Mesothelial cell of epicardium (in vitro differentiated cells): ENCODE measurements around the gene FAM114A2. TPM values are rescaled to one million over a fixed set of nuclear protein-coding genes. Genes with fewer than 3 reads are reported as not detected.

Experiments used
- DNase-seq, 2 experiments: peaks; one replicate each; pipeline ENCODE4 v3.0.0; 2021; ENCODE audit warnings: low spot score in 2 of 2; ENCODE audit not compliant: unreplicated experiment in 2 of 2
- H3K27ac Mint-ChIP-seq: 2 replicates; pipeline ENCODE4 v1.8.0; 2021; ENCODE audit warnings: mixed read lengths
- H3K27me3 Mint-ChIP-seq: 2 replicates; pipeline ENCODE4 v1.8.0; 2021; ENCODE audit warnings: low read depth, mixed read lengths
- H3K36me3 Mint-ChIP-seq: 2 replicates; pipeline ENCODE4 v1.8.0; 2021; ENCODE audit warnings: mixed read lengths
- H3K4me1 Mint-ChIP-seq: 2 replicates; pipeline ENCODE4 v1.8.0; 2021; ENCODE audit warnings: mixed read lengths
- H3K4me3 Mint-ChIP-seq: 2 replicates; pipeline ENCODE4 v1.8.0; 2021; ENCODE audit warnings: mild to moderate bottlenecking, moderate library complexity, mixed read lengths
- H3K9me3 Mint-ChIP-seq: 2 replicates; pipeline ENCODE4 v1.8.0; 2021; ENCODE audit warnings: mixed read lengths
- total RNA-seq: library from RNA; stranded (reverse); gene quantifications from 3 replicates; pipeline ENCODE4 v1.2.1, GENCODE V29; 2021
- TF ChIP-seq, protein P1 (sequence below): fragments of 200-600 bp; sonication (generic); IDR thresholded peaks from one replicate; pipeline ENCODE4 v1.5.0; 2021; ENCODE audit warnings: antibody characterized with exemption; ENCODE audit not compliant: unreplicated experiment

FAM114A2 gene
- total RNA-seq, 1 donor from 2014 or later: 29.2 TPM

- no peak overlapping the region for H3K4me3 Mint-ChIP-seq
- H3K27ac Mint-ChIP-seq: no peak overlapping the region
- H3K9me3 Mint-ChIP-seq: peaks cover 3% of the 10 kb centered on the region
- H3K27me3 Mint-ChIP-seq: no peaks in the 10 kb centered on the region
- TF ChIP-seq, protein P1, sequence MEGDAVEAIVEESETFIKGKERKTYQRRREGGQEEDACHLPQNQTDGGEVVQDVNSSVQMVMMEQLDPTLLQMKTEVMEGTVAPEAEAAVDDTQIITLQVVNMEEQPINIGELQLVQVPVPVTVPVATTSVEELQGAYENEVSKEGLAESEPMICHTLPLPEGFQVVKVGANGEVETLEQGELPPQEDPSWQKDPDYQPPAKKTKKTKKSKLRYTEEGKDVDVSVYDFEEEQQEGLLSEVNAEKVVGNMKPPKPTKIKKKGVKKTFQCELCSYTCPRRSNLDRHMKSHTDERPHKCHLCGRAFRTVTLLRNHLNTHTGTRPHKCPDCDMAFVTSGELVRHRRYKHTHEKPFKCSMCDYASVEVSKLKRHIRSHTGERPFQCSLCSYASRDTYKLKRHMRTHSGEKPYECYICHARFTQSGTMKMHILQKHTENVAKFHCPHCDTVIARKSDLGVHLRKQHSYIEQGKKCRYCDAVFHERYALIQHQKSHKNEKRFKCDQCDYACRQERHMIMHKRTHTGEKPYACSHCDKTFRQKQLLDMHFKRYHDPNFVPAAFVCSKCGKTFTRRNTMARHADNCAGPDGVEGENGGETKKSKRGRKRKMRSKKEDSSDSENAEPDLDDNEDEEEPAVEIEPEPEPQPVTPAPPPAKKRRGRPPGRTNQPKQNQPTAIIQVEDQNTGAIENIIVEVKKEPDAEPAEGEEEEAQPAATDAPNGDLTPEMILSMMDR: no peak
- DNase-seq: no peak
- no peaks in the 10 kb centered on the region for H3K4me1 Mint-ChIP-seq
- no peaks in the 10 kb centered on the region for H3K36me3 Mint-ChIP-seq
Measured at GRCh38 chr5:153952893-153953292, 85.8 kb downstream of the FAM114A2 start.

DNA sequence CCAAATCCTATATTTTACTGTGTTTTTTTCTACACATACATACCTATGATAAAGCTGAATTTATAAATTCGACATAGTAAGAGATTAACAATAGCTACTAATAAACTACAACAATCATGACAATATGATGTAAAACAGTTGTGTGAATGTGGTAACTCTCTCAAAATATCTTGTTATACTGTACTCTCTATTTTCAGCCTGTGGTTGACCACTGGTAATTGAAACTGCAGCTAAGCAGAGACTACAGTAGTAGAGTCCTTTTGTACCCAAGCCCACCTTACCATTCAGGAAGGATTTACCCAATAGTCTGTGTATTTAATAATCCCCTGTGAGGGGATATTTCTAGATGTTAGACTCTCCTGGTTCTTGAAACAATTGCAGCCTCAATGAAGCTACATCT, 86.7 kb downstream of the FAM114A2 start:
- H3K36me3 Mint-ChIP-seq: no peaks in the 10 kb centered on the region
- no peak overlapping the region for H3K4me3 Mint-ChIP-seq
- peaks cover 3% of the 10 kb centered on the region for H3K9me3 Mint-ChIP-seq
- TF ChIP-seq, protein P1: no peak
- no peaks in the 10 kb centered on the region for H3K4me1 Mint-ChIP-seq
- H3K27me3 Mint-ChIP-seq: no peaks in the 10 kb centered on the region
- no peak for DNase-seq
- H3K27ac Mint-ChIP-seq: no peak overlapping the region

DNA sequence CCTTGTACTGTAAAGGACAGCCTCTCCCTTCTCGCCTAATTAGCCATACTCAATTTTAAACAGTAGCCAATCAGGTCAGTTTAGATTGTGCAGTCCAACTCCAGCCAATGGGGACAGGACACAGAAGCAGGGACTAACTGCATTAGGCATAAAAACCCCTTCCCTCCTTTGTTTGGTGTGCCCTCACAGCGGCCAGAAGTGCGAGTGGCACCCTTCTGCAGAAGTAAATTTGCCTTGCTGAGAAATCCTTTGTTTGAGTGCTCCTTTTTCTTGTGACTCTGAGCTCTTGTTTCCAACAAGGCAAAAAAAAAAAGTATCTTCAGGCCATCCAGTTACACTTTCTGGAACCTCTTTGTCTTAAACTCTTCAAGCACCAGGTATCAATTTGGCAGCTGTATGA, 97.4 kb downstream of the FAM114A2 start:
- TF ChIP-seq, protein P1: no peak
- Mint-ChIP-seq H3K27me3 (no peaks in the 10 kb centered on the region), H3K4me3 (no peak overlapping the region)

More for the DNA sequence above, 97.4 kb downstream of the FAM114A2 start:
- H3K4me1 Mint-ChIP-seq: no peaks in the 10 kb centered on the region
- H3K9me3 Mint-ChIP-seq: peaks cover 68% of the 10 kb centered on the region
- no peak for DNase-seq
- no peak overlapping the region for H3K27ac Mint-ChIP-seq
- no peaks in the 10 kb centered on the region for H3K36me3 Mint-ChIP-seq

Other genes starting within 250 kb of the FAM114A2 start
- 41.5 to 42.2 TPM (median 41.5 TPM) in 3 replicates for gene MFAP3, start 57 bp upstream of the FAM114A2 start, total RNA-seq
- 13.5 to 14.5 TPM (median 13.9 TPM) in 3 replicates for gene GALNT10, start 151.8 kb upstream of the FAM114A2 start, total RNA-seq